ENCODE results near the gene ATP11A. TPM values are rescaled to one million over a fixed set of nuclear protein-coding genes. Genes with fewer than 3 reads are reported as not detected.

ATP11A gene
- total RNA-seq, 3 donors from 2014 or later, result 15.5 to 28.7 (median 19.4) TPM

- Histone ChIP-seq H3K4me1 (ENCODE audit: low read depth) (no peaks in the 10 kb centered on the region), H3K36me3 (ENCODE audit: low read depth) (no peaks in the 10 kb centered on the region), H3K4me3 (no peak overlapping the region), H3K9me3 (no peaks in the 10 kb centered on the region)
- ATAC-seq (no peak), DNase-seq (no peak)
- intact Hi-C loops (cut with DNase I, micrococcal nuclease), result no loop called here
- no peak for TF ChIP-seq CTCF (IDR thresholded peaks at IDR 0.05)
These were observed 125.2 kb downstream of the ATP11A start for GRCh38 chr13:112814905-112815585.

- TF ChIP-seq CTCF (IDR thresholded peaks at IDR 0.05), result no peak
- Histone ChIP-seq H3K4me1 (ENCODE audit: low read depth) (no peaks in the 10 kb centered on the region), H3K36me3 (ENCODE audit: low read depth) (no peaks in the 10 kb centered on the region), H3K9me3 (no peaks in the 10 kb centered on the region), H3K4me3 (no peak overlapping the region)
- ATAC-seq (no peak), DNase-seq (no peak)
- intact Hi-C loops (cut with DNase I, micrococcal nuclease), result no loop called here
These were observed 126.0 kb downstream of the ATP11A start for GRCh38 chr13:112815871-112816270.

- no peak for TF ChIP-seq CTCF (IDR thresholded peaks at IDR 0.05)
- no peak for DNase-seq
- no peak overlapping the region for H3K4me3 ChIP-seq
- intact Hi-C loops (cut with DNase I, micrococcal nuclease), result no loop called here
- H3K4me1 ChIP-seq (ENCODE audit: low read depth), result no peaks in the 10 kb centered on the region
- ATAC-seq, result no peak
- H3K36me3 ChIP-seq (ENCODE audit: low read depth), result no peaks in the 10 kb centered on the region
- no peaks in the 10 kb centered on the region for H3K9me3 ChIP-seq
These were observed 128.3 kb downstream of the ATP11A start for GRCh38 chr13:112818040-112818697.

- intact Hi-C loops (cut with DNase I, micrococcal nuclease), result no loop called here
- TF ChIP-seq CTCF (IDR thresholded peaks at IDR 0.05), result no peak
- ATAC-seq, result no peak
- Histone ChIP-seq H3K4me3 (no peak overlapping the region), H3K9me3 (no peaks in the 10 kb centered on the region), H3K36me3 (ENCODE audit: low read depth) (no peaks in the 10 kb centered on the region), H3K4me1 (ENCODE audit: low read depth) (no peaks in the 10 kb centered on the region)
- no peak for DNase-seq
These were observed 128.8 kb downstream of the ATP11A start for GRCh38 chr13:112818698-112819045.

- ATAC-seq, result no peak
- no peaks in the 10 kb centered on the region for H3K9me3 ChIP-seq
- TF ChIP-seq CTCF (IDR thresholded peaks at IDR 0.05), result no peak
- H3K4me1 ChIP-seq (ENCODE audit: low read depth), result no peaks in the 10 kb centered on the region
- H3K4me3 ChIP-seq, result no peak overlapping the region
- intact Hi-C loops (cut with DNase I, micrococcal nuclease), result no loop called here
- DNase-seq, result no peak
- no peaks in the 10 kb centered on the region for H3K36me3 ChIP-seq (ENCODE audit: low read depth)
These were observed 129.3 kb downstream of the ATP11A start for GRCh38 chr13:112819111-112819510.

Measured in mucosa of descending colon (tissue), 3 donors.